Measurements from ENCODE around the gene ANKRA2. TPM values are rescaled to one million over a fixed set of nuclear protein-coding genes. Genes with fewer than 3 reads are reported as not detected.

ANKRA2 gene
- total RNA-seq, 1 donor from 2014 or later: 45.4 TPM

DNA sequence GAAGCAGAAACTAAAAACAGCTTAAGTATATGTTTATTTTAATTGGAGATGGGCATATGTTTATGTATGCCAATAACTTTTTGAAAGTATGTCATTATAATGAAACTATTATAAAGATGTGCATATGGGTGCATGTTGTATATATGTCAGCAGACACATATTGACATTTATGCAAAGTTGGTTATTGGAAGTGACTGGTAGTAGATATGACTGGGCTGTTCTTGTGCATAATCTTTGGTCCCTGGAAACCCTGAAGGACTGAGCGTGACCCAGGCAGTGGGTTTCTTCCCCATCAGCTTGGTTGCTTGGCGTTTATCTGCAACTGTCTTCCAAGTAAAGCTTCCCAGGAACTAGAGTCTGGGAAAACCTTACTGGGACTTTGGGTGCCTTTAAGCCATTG lies 25.7 kb downstream of the ANKRA2 start:
- no peak for TF ChIP-seq POLR2AphosphoS5 (IDR thresholded peaks at IDR 0.05; ENCODE audit: insufficient read depth in 1 of 2, low read depth in 1 of 2)
- H3K9me3 ChIP-seq: no peaks in the 10 kb centered on the region
- intact Hi-C loops (cut with DNase I): no loop called here
- no peak overlapping the region for H3K4me3 ChIP-seq
- no peak for DNase-seq (ENCODE audit: extremely low spot score in 2 of 2)
- peaks cover 4% of the 10 kb centered on the region for H3K4me1 ChIP-seq
- no peaks in the 10 kb centered on the region for H3K27me3 ChIP-seq
- H3K36me3 ChIP-seq: no peaks in the 10 kb centered on the region
- no peak overlapping the region for H3K27ac ChIP-seq

DNA sequence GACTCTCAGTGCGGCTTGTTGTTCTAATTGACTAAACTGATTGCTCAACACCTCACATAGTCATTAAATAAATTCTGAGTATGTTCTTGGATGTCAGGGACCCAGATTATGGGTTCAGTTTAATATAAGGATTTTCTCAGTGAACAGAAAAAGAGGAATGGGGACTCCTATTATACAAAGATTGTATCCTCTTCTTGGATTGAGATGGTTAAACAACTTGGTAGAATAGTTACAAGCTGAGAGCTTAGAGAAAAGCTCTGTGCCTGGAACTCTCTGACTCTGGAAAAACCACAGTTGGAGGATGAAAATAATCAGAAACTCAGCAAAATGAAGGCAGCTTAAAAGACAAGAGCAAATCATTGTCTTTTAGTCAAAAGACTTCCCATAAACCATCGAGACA lies 30.5 kb downstream of the ANKRA2 start:
- Histone ChIP-seq H3K27me3 (no peaks in the 10 kb centered on the region), H3K27ac (no peak overlapping the region), H3K4me3 (no peak overlapping the region), H3K9me3 (no peaks in the 10 kb centered on the region), H3K36me3 (no peaks in the 10 kb centered on the region), H3K4me1 (no peaks in the 10 kb centered on the region)
- TF ChIP-seq POLR2A (IDR thresholded peaks at IDR 0.05) (no peak), POLR2AphosphoS5 (IDR thresholded peaks at IDR 0.05; ENCODE audit: insufficient read depth in 1 of 2, low read depth in 1 of 2) (no peak)
- TF ChIP-seq, protein P1, sequence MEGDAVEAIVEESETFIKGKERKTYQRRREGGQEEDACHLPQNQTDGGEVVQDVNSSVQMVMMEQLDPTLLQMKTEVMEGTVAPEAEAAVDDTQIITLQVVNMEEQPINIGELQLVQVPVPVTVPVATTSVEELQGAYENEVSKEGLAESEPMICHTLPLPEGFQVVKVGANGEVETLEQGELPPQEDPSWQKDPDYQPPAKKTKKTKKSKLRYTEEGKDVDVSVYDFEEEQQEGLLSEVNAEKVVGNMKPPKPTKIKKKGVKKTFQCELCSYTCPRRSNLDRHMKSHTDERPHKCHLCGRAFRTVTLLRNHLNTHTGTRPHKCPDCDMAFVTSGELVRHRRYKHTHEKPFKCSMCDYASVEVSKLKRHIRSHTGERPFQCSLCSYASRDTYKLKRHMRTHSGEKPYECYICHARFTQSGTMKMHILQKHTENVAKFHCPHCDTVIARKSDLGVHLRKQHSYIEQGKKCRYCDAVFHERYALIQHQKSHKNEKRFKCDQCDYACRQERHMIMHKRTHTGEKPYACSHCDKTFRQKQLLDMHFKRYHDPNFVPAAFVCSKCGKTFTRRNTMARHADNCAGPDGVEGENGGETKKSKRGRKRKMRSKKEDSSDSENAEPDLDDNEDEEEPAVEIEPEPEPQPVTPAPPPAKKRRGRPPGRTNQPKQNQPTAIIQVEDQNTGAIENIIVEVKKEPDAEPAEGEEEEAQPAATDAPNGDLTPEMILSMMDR (IDR thresholded peaks at IDR 0.05): no peak
- no peak for DNase-seq (ENCODE audit: extremely low spot score in 2 of 2)
- intact Hi-C loops (cut with DNase I): no loop called here

DNA sequence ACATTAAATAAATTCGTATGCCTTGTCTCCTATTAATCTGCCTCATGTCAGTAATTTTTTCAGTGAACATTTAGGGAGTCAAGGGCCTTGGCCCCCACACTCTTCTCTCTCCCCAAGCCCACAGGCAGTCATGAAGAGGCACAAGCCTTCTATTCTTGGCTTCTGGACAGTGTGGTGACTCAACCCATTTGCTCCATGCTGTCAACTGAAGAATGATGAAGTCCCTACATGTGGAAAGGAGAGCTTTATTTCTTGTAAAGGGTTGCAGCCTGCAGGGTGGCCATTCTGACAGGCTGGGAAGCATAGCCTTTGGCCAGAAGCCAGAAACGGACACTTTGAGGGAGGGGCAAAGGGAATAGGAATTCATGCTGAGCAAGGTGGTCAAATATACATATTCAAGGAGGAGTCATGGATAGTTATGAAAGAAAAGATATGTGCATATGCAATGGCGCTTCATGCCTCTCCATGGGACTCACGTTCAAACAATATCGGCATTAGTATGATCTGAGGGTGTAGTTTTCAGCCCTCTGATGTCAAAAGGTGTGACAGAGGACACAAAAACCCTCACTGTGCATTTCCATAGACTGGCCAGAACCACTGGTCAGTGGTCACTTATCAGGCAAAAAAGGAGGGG lies 31.3 kb downstream of the ANKRA2 start:
- H3K4me1 ChIP-seq: no peaks in the 10 kb centered on the region
- H3K9me3 ChIP-seq: no peaks in the 10 kb centered on the region
- intact Hi-C loops (cut with DNase I): no loop called here
- no peak overlapping the region for H3K27ac ChIP-seq
- no peaks in the 10 kb centered on the region for H3K36me3 ChIP-seq
- no peak for DNase-seq (ENCODE audit: extremely low spot score in 2 of 2)
- no peaks in the 10 kb centered on the region for H3K27me3 ChIP-seq
- H3K4me3 ChIP-seq: no peak overlapping the region
- no peak for TF ChIP-seq POLR2A (IDR thresholded peaks at IDR 0.05)
- TF ChIP-seq, protein P1 (IDR thresholded peaks at IDR 0.05): no peak
- no peak for TF ChIP-seq POLR2AphosphoS5 (IDR thresholded peaks at IDR 0.05; ENCODE audit: insufficient read depth in 1 of 2, low read depth in 1 of 2)

DNA sequence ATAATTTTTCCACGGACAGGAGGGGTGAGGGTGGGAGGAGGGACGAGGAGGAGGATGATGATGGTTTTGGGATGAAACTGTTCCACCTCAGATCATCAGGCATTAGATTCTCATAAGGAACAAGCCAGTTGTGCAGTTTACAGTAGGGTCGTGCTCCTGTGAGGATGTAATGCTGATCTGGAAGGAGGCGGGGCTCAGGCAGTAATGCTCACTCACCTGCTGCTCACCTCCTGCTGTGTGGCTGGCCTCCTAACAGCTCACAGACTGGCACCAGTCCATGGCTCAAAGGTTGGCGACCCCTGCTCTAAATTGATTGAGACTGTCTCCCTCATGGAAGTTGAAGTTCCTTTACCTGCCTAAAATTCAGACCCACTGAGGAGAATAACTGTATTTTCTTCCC lies 33.2 kb downstream of the ANKRA2 start:
- DNase-seq (ENCODE audit: extremely low spot score in 2 of 2): no peak
- Histone ChIP-seq H3K27ac (no peak overlapping the region), H3K27me3 (no peaks in the 10 kb centered on the region), H3K4me1 (no peaks in the 10 kb centered on the region), H3K4me3 (no peak overlapping the region), H3K9me3 (no peaks in the 10 kb centered on the region), H3K36me3 (no peaks in the 10 kb centered on the region)
- TF ChIP-seq POLR2AphosphoS5 (IDR thresholded peaks at IDR 0.05; ENCODE audit: insufficient read depth in 1 of 2, low read depth in 1 of 2) (no peak), POLR2A (IDR thresholded peaks at IDR 0.05) (no peak)
- TF ChIP-seq, protein P1 (IDR thresholded peaks at IDR 0.05): no peak
- intact Hi-C loops (cut with DNase I): no loop called here

DNA sequence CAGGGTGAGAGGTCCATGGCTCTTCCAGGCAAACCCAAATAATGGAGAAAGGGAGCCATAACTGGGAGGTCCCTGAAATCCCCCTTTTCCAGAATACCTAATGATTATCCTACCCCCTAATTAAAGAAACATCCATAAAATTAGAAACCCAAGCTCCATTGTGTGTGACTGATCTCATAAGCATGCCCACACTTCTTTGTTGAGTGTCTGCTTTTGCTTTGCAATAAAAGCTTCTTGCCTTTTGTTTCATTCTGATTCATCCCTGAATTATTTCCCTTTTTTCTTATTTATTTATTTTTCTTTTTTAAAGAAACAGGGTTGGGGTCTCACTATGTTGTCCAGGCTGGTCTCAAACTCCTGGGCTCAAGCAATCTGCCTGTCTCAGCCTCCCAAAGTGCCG lies 34.1 kb downstream of the ANKRA2 start:
- Histone ChIP-seq H3K9me3 (no peaks in the 10 kb centered on the region), H3K27me3 (no peaks in the 10 kb centered on the region), H3K36me3 (no peaks in the 10 kb centered on the region), H3K27ac (no peak overlapping the region), H3K4me3 (no peak overlapping the region), H3K4me1 (no peaks in the 10 kb centered on the region)
- TF ChIP-seq, protein P1 (IDR thresholded peaks at IDR 0.05): no peak
- TF ChIP-seq POLR2AphosphoS5 (IDR thresholded peaks at IDR 0.05; ENCODE audit: insufficient read depth in 1 of 2, low read depth in 1 of 2) (no peak), POLR2A (IDR thresholded peaks at IDR 0.05) (no peak)
- DNase-seq (ENCODE audit: extremely low spot score in 2 of 2): no peak
- intact Hi-C loops (cut with DNase I): no loop called here

All from vagina (tissue), 2 donors.